ENCODE results near the gene ISM2. TPM values are rescaled to one million over a fixed set of nuclear protein-coding genes. Genes with fewer than 3 reads are reported as not detected.

Gene ISM2
- total and polyA plus RNA-seq, 10 of the 15 experiments (the other 5 are each of a cell fraction or from before 2014, with no cell fraction given), result 0.03 TPM; not detected in 9

DNA sequence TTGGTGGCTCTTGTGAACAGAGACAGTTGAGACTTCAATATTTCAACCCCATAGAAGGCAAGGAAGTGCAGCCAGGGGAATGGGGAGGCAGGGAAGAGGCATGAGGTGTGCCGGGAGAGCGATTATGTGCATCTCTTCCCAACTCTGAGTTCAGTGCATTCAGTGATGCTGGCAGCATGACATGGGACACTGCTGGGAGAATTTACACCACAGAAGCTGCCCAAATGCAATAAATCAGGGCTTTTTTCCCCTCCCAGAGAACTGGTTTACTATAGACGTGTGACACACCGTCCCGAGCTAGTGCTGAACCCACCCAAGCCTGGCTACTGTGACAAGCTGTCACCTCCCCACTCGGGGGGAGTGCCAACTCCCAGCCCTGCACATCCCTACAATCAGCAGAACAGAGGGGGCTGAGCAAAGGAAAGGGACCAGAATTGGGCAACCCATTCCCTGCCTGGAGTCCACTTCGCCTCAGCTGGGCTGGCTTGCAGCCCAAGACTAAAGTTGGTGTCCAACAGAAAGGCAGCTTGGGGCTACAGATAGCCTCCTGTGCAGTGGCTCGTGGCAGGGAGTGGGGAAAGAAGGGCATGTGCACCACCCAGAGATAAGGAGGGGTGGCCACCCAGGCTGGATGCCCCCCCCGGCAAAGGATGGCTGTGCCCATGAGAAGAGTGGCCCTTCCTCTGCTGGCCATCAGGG is 24.0 kb downstream of the ISM2 start:
- FAIRE-seq (no peak), DNase-seq (ENCODE audit: low read depth, low spot score) (no peak), ATAC-seq (no peak)
- H4K20me1 ChIP-seq (ENCODE audit: control insufficient read depth, insufficient read depth), result no peaks in the 10 kb centered on the region
- TF ChIP-seq, protein P1, sequence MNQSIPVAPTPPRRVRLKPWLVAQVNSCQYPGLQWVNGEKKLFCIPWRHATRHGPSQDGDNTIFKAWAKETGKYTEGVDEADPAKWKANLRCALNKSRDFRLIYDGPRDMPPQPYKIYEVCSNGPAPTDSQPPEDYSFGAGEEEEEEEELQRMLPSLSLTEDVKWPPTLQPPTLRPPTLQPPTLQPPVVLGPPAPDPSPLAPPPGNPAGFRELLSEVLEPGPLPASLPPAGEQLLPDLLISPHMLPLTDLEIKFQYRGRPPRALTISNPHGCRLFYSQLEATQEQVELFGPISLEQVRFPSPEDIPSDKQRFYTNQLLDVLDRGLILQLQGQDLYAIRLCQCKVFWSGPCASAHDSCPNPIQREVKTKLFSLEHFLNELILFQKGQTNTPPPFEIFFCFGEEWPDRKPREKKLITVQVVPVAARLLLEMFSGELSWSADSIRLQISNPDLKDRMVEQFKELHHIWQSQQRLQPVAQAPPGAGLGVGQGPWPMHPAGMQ (IDR thresholded peaks at IDR 0.05; ENCODE audit: borderline replicate concordance), result no peak
- TF ChIP-seq MXI1 (IDR thresholded peaks at IDR 0.05; ENCODE audit: low read depth, low read length) (no peak), FOXK2 (IDR thresholded peaks at IDR 0.05) (no peak), FOS (IDR thresholded peaks at IDR 0.05; ENCODE audit: borderline replicate concordance, extremely low read depth, insufficient read length) (no peak), RUNX3 (IDR thresholded peaks at IDR 0.05; ENCODE audit: low read length) (no peak), NFIC (IDR thresholded peaks at IDR 0.05; ENCODE audit: low read depth, low read length) (no peak), PAX5 (IDR thresholded peaks at IDR 0.05; ENCODE audit: borderline replicate concordance, low read depth, low read length) (no peak), TCF7 (IDR thresholded peaks at IDR 0.05; ENCODE audit: borderline replicate concordance) (no peak)
- TF ChIP-seq, protein P2, sequence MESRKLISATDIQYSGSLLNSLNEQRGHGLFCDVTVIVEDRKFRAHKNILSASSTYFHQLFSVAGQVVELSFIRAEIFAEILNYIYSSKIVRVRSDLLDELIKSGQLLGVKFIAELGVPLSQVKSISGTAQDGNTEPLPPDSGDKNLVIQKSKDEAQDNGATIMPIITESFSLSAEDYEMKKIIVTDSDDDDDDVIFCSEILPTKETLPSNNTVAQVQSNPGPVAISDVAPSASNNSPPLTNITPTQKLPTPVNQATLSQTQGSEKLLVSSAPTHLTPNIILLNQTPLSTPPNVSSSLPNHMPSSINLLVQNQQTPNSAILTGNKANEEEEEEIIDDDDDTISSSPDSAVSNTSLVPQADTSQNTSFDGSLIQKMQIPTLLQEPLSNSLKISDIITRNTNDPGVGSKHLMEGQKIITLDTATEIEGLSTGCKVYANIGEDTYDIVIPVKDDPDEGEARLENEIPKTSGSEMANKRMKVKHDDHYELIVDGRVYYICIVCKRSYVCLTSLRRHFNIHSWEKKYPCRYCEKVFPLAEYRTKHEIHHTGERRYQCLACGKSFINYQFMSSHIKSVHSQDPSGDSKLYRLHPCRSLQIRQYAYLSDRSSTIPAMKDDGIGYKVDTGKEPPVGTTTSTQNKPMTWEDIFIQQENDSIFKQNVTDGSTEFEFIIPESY (IDR thresholded peaks at IDR 0.05), result no peak
- TF ChIP-seq, protein P3, sequence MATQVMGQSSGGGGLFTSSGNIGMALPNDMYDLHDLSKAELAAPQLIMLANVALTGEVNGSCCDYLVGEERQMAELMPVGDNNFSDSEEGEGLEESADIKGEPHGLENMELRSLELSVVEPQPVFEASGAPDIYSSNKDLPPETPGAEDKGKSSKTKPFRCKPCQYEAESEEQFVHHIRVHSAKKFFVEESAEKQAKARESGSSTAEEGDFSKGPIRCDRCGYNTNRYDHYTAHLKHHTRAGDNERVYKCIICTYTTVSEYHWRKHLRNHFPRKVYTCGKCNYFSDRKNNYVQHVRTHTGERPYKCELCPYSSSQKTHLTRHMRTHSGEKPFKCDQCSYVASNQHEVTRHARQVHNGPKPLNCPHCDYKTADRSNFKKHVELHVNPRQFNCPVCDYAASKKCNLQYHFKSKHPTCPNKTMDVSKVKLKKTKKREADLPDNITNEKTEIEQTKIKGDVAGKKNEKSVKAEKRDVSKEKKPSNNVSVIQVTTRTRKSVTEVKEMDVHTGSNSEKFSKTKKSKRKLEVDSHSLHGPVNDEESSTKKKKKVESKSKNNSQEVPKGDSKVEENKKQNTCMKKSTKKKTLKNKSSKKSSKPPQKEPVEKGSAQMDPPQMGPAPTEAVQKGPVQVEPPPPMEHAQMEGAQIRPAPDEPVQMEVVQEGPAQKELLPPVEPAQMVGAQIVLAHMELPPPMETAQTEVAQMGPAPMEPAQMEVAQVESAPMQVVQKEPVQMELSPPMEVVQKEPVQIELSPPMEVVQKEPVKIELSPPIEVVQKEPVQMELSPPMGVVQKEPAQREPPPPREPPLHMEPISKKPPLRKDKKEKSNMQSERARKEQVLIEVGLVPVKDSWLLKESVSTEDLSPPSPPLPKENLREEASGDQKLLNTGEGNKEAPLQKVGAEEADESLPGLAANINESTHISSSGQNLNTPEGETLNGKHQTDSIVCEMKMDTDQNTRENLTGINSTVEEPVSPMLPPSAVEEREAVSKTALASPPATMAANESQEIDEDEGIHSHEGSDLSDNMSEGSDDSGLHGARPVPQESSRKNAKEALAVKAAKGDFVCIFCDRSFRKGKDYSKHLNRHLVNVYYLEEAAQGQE (IDR thresholded peaks at IDR 0.05; ENCODE audit: low read depth, low read length), result no peak
- TF ChIP-seq, protein P4, sequence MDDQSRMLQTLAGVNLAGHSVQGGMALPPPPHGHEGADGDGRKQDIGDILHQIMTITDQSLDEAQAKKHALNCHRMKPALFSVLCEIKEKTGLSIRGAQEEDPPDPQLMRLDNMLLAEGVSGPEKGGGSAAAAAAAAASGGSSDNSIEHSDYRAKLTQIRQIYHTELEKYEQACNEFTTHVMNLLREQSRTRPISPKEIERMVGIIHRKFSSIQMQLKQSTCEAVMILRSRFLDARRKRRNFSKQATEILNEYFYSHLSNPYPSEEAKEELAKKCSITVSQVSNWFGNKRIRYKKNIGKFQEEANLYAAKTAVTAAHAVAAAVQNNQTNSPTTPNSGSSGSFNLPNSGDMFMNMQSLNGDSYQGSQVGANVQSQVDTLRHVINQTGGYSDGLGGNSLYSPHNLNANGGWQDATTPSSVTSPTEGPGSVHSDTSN (IDR thresholded peaks at IDR 0.05; ENCODE audit: insufficient replicate concordance, low read depth, low read length), result no peak
- in situ Hi-C loops (cut with MboI) (no loop called here), intact Hi-C loops (cut with micrococcal nuclease; ENCODE audit: unreplicated experiment) (no loop called here)
- WGBS (ENCODE audit: insufficient coverage, insufficient replicate concordance, low lambda C conversion rate, missing lambda C conversion rate), result 56% methylated on average over 9 of the region's 9 CpGs
- H3K9me3 ChIP-seq (replicated peaks; ENCODE audit: control insufficient read depth, insufficient read depth, low read length), result no peaks in the 10 kb centered on the region
- no peak overlapping the region for H3K27ac ChIP-seq (ENCODE audit: control insufficient read depth, insufficient read depth)
- peaks cover 8% of the 10 kb centered on the region for H3K4me1 ChIP-seq (ENCODE audit: control insufficient read depth, insufficient read depth, low read length)
- no peak overlapping the region for H3K4me2 ChIP-seq (ENCODE audit: control insufficient read depth, insufficient read depth)
- CTCF ChIA-PET, result interaction anchor here (0.8 kb wide), 1 partner anchor 72 kb away, joined by 3 read pairs; no protein-coding TSS in a partner anchor
- no peaks in the 10 kb centered on the region; a peak in 1 of 4 replicates for H3K27me3 ChIP-seq (replicated peaks in 1 of 2; ENCODE audit: control insufficient read depth in 2 of 2, insufficient read depth in 2 of 2, low read length in 1 of 2)
- H3K4me3 ChIP-seq, result no peak overlapping the region
- peaks cover under 1% of the 10 kb centered on the region in 2 experiments; a peak in 1 of 4 replicates for H3K36me3 ChIP-seq (ENCODE audit: control insufficient read depth in 2 of 2, insufficient read depth in 2 of 2, low read length in 1 of 2)
- no peak overlapping the region for H2AFZ ChIP-seq (ENCODE audit: control insufficient read depth, low read depth, low read length)
- RAD21 ChIA-PET (ENCODE audit: unreplicated experiment), result no interaction called here
- H3K9ac ChIP-seq (ENCODE audit: control insufficient read depth, insufficient read depth, low read length), result no peak overlapping the region
- no TSS peak for BruUV-seq (replicated peaks)
- H3K79me2 ChIP-seq (ENCODE audit: control insufficient read depth, insufficient read depth, low read length), result no peaks in the 10 kb centered on the region
- POLR2A ChIA-PET, result no interaction called here
- SMC1A ChIA-PET (ENCODE audit: uncharacterized antibody, unreplicated experiment), result no interaction called here
